Right lobe of liver (tissue), 4 donors: ENCODE measurements around the gene PCDHGA2.

Experiments used
- POLR2A ChIP-seq: fragments of 450-650 bp; IDR thresholded peaks from one replicate; pipeline ENCODE4 v1.6.1; 2017; ENCODE audit warnings: antibody characterized with exemption, mild to moderate bottlenecking
- TF ChIP-seq, protein P1 (sequence below), 4 donors: fragments of 200-600 bp in 3 of 4; fragments of 450-650 bp in 1 of 4; IDR thresholded peaks; one replicate each; pipeline versions ENCODE4 v1.5.1 to v1.8.0; 2016 to 2022; ENCODE audit warnings: antibody characterized with exemption in 4 of 4, mild to moderate bottlenecking in 2 of 4
- donor health status: DM: no; HTN: no; CAD: no.
- donor health status: DM: no; HTN: no; CAD: no.
- donor health status: DM: no; HTN: yes; CAD: no.

- TF ChIP-seq, protein P1, sequence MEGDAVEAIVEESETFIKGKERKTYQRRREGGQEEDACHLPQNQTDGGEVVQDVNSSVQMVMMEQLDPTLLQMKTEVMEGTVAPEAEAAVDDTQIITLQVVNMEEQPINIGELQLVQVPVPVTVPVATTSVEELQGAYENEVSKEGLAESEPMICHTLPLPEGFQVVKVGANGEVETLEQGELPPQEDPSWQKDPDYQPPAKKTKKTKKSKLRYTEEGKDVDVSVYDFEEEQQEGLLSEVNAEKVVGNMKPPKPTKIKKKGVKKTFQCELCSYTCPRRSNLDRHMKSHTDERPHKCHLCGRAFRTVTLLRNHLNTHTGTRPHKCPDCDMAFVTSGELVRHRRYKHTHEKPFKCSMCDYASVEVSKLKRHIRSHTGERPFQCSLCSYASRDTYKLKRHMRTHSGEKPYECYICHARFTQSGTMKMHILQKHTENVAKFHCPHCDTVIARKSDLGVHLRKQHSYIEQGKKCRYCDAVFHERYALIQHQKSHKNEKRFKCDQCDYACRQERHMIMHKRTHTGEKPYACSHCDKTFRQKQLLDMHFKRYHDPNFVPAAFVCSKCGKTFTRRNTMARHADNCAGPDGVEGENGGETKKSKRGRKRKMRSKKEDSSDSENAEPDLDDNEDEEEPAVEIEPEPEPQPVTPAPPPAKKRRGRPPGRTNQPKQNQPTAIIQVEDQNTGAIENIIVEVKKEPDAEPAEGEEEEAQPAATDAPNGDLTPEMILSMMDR (IDR thresholded peaks at IDR 0.05): peak in 2 of 4 donors; percentile 14 to 16
- TF ChIP-seq POLR2A: no peak
Observed at GRCh38 chr5:141349917-141350619, 11.5 kb downstream of the PCDHGA2 start, which contains the start of gene PCDHGB1.
